ENCODE results near the gene ENPP1.

GRCh38 chr6:131936156-131936555 is 128.3 kb downstream of the ENPP1 start:
- no peak for TF ChIP-seq ZFP37 (tag by site-specific recombination; IDR thresholded peaks at IDR 0.05)
- TF ChIP-seq CTCF (tag by site-specific recombination; IDR thresholded peaks at IDR 0.05) = no peak
- TF ChIP-seq BCL11A (tag by site-specific recombination; IDR thresholded peaks at IDR 0.05; ENCODE audit: low read depth) = no peak
- no peak for TF ChIP-seq YY1 (tag by site-specific recombination; IDR thresholded peaks at IDR 0.05)
- TF ChIP-seq ZNF311 (tag by site-specific recombination; IDR thresholded peaks at IDR 0.05; ENCODE audit: borderline replicate concordance) = no peak
- no peak for TF ChIP-seq ZBTB1 (tag by site-specific recombination; IDR thresholded peaks at IDR 0.05)
- no peak for TF ChIP-seq ZNF324 (tag by site-specific recombination; IDR thresholded peaks at IDR 0.05)
- no peak for TF ChIP-seq SALL2 (tag by site-specific recombination; IDR thresholded peaks at IDR 0.05; ENCODE audit: borderline replicate concordance)
- TF ChIP-seq MYNN (tag by site-specific recombination; IDR thresholded peaks at IDR 0.05; ENCODE audit: borderline replicate concordance) = no peak

Measured in HEK293 (cell line).